ENCODE data around the gene NFYC.

Gene NFYC

GRCh38 chr1:40691538-40692428 lies at the start of gene NFYC:
NFYC (plus strand) TSS chr1:40691704; CDS start chr1:40738844, 47,140 bp downstream.
- peak within 1 kb of the TSS; percentile 48 to 99 (median 92) for H3K9ac ChIP-seq (ENCODE audit: low read length in 5 of 5)
- no peaks in the 10 kb centered on the region for H3K9me3 ChIP-seq (ENCODE audit: control insufficient read depth in 5 of 5, low read length in 5 of 5)
- peak within 1 kb of the TSS; percentile 76 to 97 (median 84) for H3K4me3 ChIP-seq (ENCODE audit: low read depth in 1 of 5, low read length in 5 of 5)
- peak within 1 kb of the TSS; percentile 93 for H3K27ac ChIP-seq (ENCODE audit: low read depth, low read length)
- H3K4me1 ChIP-seq (ENCODE audit: control insufficient read depth in 5 of 5, insufficient read depth in 5 of 5, low read length in 5 of 5) = peaks cover 0 to 24% (median 21%) of the 10 kb centered on the region in 5 donors
- H3K36me3 ChIP-seq (ENCODE audit: control insufficient read depth in 5 of 5, insufficient read depth in 5 of 5, low read length in 5 of 5) = peaks cover 0 to 3% (median 0%) of the 10 kb centered on the region in 5 donors
- no peaks in the 10 kb centered on the region for H3K27me3 ChIP-seq (ENCODE audit: control insufficient read depth in 5 of 5, insufficient read depth in 4 of 5, low read length in 5 of 5)

- Histone ChIP-seq H3K36me3 (ENCODE audit: control insufficient read depth in 5 of 5, insufficient read depth in 5 of 5, low read length in 5 of 5) (no peaks in the 10 kb centered on the region), H3K4me3 (ENCODE audit: low read depth in 1 of 5, low read length in 5 of 5) (no peak overlapping the region), H3K9ac (ENCODE audit: low read length in 5 of 5) (no peak overlapping the region), H3K9me3 (ENCODE audit: control insufficient read depth in 5 of 5, low read length in 5 of 5) (peaks cover 0 to 3% (median 0%) of the 10 kb centered on the region in 5 donors), H3K4me1 (ENCODE audit: control insufficient read depth in 5 of 5, insufficient read depth in 5 of 5, low read length in 5 of 5) (no peaks in the 10 kb centered on the region), H3K27ac (ENCODE audit: low read depth, low read length) (no peak overlapping the region), H3K27me3 (ENCODE audit: control insufficient read depth in 5 of 5, insufficient read depth in 4 of 5, low read length in 5 of 5) (peaks cover 0 to 18% (median 8%) of the 10 kb centered on the region in 5 donors)
Observed at GRCh38 chr1:40645118-40645680, 46.3 kb upstream of the NFYC start.

GRCh38 chr1:40646315-40646714 lies 45.2 kb upstream of the NFYC start:
- no peak overlapping the region for H3K27ac ChIP-seq (ENCODE audit: low read depth, low read length)
- H3K9me3 ChIP-seq (ENCODE audit: control insufficient read depth in 5 of 5, low read length in 5 of 5) = peaks cover 0 to 3% (median 0%) of the 10 kb centered on the region in 5 donors
- H3K27me3 ChIP-seq (ENCODE audit: control insufficient read depth in 5 of 5, insufficient read depth in 4 of 5, low read length in 5 of 5) = peaks cover 0 to 21% (median 8%) of the 10 kb centered on the region in 5 donors
- no peaks in the 10 kb centered on the region for H3K36me3 ChIP-seq (ENCODE audit: control insufficient read depth in 5 of 5, insufficient read depth in 5 of 5, low read length in 5 of 5)
- H3K4me1 ChIP-seq (ENCODE audit: control insufficient read depth in 5 of 5, insufficient read depth in 5 of 5, low read length in 5 of 5) = no peaks in the 10 kb centered on the region
- no peak overlapping the region for H3K9ac ChIP-seq (ENCODE audit: low read length in 5 of 5)
- H3K4me3 ChIP-seq (ENCODE audit: low read depth in 1 of 5, low read length in 5 of 5) = no peak overlapping the region

- H3K9me3 ChIP-seq (ENCODE audit: control insufficient read depth in 5 of 5, low read length in 5 of 5) = no peaks in the 10 kb centered on the region
- H3K27ac ChIP-seq (ENCODE audit: low read depth, low read length) = no peak overlapping the region
- no peak overlapping the region for H3K9ac ChIP-seq (ENCODE audit: low read length in 5 of 5)
- no peak overlapping the region for H3K4me3 ChIP-seq (ENCODE audit: low read depth in 1 of 5, low read length in 5 of 5)
- H3K4me1 ChIP-seq (ENCODE audit: control insufficient read depth in 5 of 5, insufficient read depth in 5 of 5, low read length in 5 of 5) = no peaks in the 10 kb centered on the region
- H3K27me3 ChIP-seq (ENCODE audit: control insufficient read depth in 5 of 5, insufficient read depth in 4 of 5, low read length in 5 of 5) = peaks cover 6 to 34% (median 15%) of the 10 kb centered on the region in 5 donors
- H3K36me3 ChIP-seq (ENCODE audit: control insufficient read depth in 5 of 5, insufficient read depth in 5 of 5, low read length in 5 of 5) = no peaks in the 10 kb centered on the region
Observed at GRCh38 chr1:40648200-40648599, 43.3 kb upstream of the NFYC start.

- Histone ChIP-seq H3K27ac (ENCODE audit: low read depth, low read length) (no peak overlapping the region), H3K27me3 (ENCODE audit: control insufficient read depth in 5 of 5, insufficient read depth in 4 of 5, low read length in 5 of 5) (peaks cover 6 to 40% (median 21%) of the 10 kb centered on the region in 5 donors), H3K9ac (ENCODE audit: low read length in 5 of 5) (no peak overlapping the region), H3K4me1 (ENCODE audit: control insufficient read depth in 5 of 5, insufficient read depth in 5 of 5, low read length in 5 of 5) (no peaks in the 10 kb centered on the region), H3K4me3 (ENCODE audit: low read depth in 1 of 5, low read length in 5 of 5) (no peak overlapping the region), H3K9me3 (ENCODE audit: control insufficient read depth in 5 of 5, low read length in 5 of 5) (no peaks in the 10 kb centered on the region), H3K36me3 (ENCODE audit: control insufficient read depth in 5 of 5, insufficient read depth in 5 of 5, low read length in 5 of 5) (no peaks in the 10 kb centered on the region)
Observed at GRCh38 chr1:40648928-40649591, 42.4 kb upstream of the NFYC start.

- Histone ChIP-seq H3K9ac (ENCODE audit: low read length in 5 of 5) (no peak overlapping the region), H3K27me3 (ENCODE audit: control insufficient read depth in 5 of 5, insufficient read depth in 4 of 5, low read length in 5 of 5) (peaks cover 6 to 43% (median 26%) of the 10 kb centered on the region in 5 donors), H3K4me3 (ENCODE audit: low read depth in 1 of 5, low read length in 5 of 5) (no peak overlapping the region), H3K9me3 (ENCODE audit: control insufficient read depth in 5 of 5, low read length in 5 of 5) (no peaks in the 10 kb centered on the region), H3K36me3 (ENCODE audit: control insufficient read depth in 5 of 5, insufficient read depth in 5 of 5, low read length in 5 of 5) (no peaks in the 10 kb centered on the region), H3K27ac (ENCODE audit: low read depth, low read length) (no peak overlapping the region), H3K4me1 (ENCODE audit: control insufficient read depth in 5 of 5, insufficient read depth in 5 of 5, low read length in 5 of 5) (no peaks in the 10 kb centered on the region)
Observed at GRCh38 chr1:40649592-40649930, 41.9 kb upstream of the NFYC start.

- Histone ChIP-seq H3K27me3 (ENCODE audit: control insufficient read depth in 5 of 5, insufficient read depth in 4 of 5, low read length in 5 of 5) (peaks cover 8 to 43% (median 30%) of the 10 kb centered on the region in 5 donors), H3K4me3 (ENCODE audit: low read depth in 1 of 5, low read length in 5 of 5) (no peak overlapping the region), H3K9me3 (ENCODE audit: control insufficient read depth in 5 of 5, low read length in 5 of 5) (no peaks in the 10 kb centered on the region), H3K27ac (ENCODE audit: low read depth, low read length) (no peak overlapping the region), H3K36me3 (ENCODE audit: control insufficient read depth in 5 of 5, insufficient read depth in 5 of 5, low read length in 5 of 5) (no peaks in the 10 kb centered on the region), H3K9ac (ENCODE audit: low read length in 5 of 5) (no peak overlapping the region), H3K4me1 (ENCODE audit: control insufficient read depth in 5 of 5, insufficient read depth in 5 of 5, low read length in 5 of 5) (no peaks in the 10 kb centered on the region)
Observed at GRCh38 chr1:40650075-40650474, 41.4 kb upstream of the NFYC start.

- no peaks in the 10 kb centered on the region for H3K4me1 ChIP-seq (ENCODE audit: control insufficient read depth in 5 of 5, insufficient read depth in 5 of 5, low read length in 5 of 5)
- no peak overlapping the region for H3K4me3 ChIP-seq (ENCODE audit: low read depth in 1 of 5, low read length in 5 of 5)
- H3K27ac ChIP-seq (ENCODE audit: low read depth, low read length) = no peak overlapping the region
- no peaks in the 10 kb centered on the region for H3K36me3 ChIP-seq (ENCODE audit: control insufficient read depth in 5 of 5, insufficient read depth in 5 of 5, low read length in 5 of 5)
- H3K27me3 ChIP-seq (ENCODE audit: control insufficient read depth in 5 of 5, insufficient read depth in 4 of 5, low read length in 5 of 5) = peaks cover 9 to 39% (median 31%) of the 10 kb centered on the region in 5 donors
- H3K9ac ChIP-seq (ENCODE audit: low read length in 5 of 5) = no peak overlapping the region
- no peaks in the 10 kb centered on the region for H3K9me3 ChIP-seq (ENCODE audit: control insufficient read depth in 5 of 5, low read length in 5 of 5)
Observed at GRCh38 chr1:40651138-40651857, 40.2 kb upstream of the NFYC start.

GRCh38 chr1:40652468-40652867 lies 39.0 kb upstream of the NFYC start:
- peaks cover 9 to 38% (median 31%) of the 10 kb centered on the region in 5 donors for H3K27me3 ChIP-seq (ENCODE audit: control insufficient read depth in 5 of 5, insufficient read depth in 4 of 5, low read length in 5 of 5)
- no peaks in the 10 kb centered on the region for H3K4me1 ChIP-seq (ENCODE audit: control insufficient read depth in 5 of 5, insufficient read depth in 5 of 5, low read length in 5 of 5)
- no peak overlapping the region for H3K4me3 ChIP-seq (ENCODE audit: low read depth in 1 of 5, low read length in 5 of 5)
- no peaks in the 10 kb centered on the region for H3K36me3 ChIP-seq (ENCODE audit: control insufficient read depth in 5 of 5, insufficient read depth in 5 of 5, low read length in 5 of 5)
- H3K9me3 ChIP-seq (ENCODE audit: control insufficient read depth in 5 of 5, low read length in 5 of 5) = no peaks in the 10 kb centered on the region
- no peak overlapping the region for H3K9ac ChIP-seq (ENCODE audit: low read length in 5 of 5)
- H3K27ac ChIP-seq (ENCODE audit: low read depth, low read length) = no peak overlapping the region

Data from subcutaneous abdominal adipose tissue (tissue), 5 donors.